SU-DHL-6 (cell line): Measurements from ENCODE around the gene BNIP2.

Source experiments
- CTCF ChIP-seq: fragments of 200-600 bp; sonication (generic); IDR thresholded peaks from one replicate; pipeline ENCODE4 v1.5.1; 2017; ENCODE audit warnings: antibody characterized with exemption, mild to moderate bottlenecking, low read length, moderate library complexity; ENCODE audit not compliant: insufficient read depth, poor library complexity, severe bottlenecking
- EZH2phosphoT487 ChIP-seq: fragments of 200-600 bp; sonication (generic), shearing (Covaris generic); conservative IDR thresholded peaks from 2 replicates; pipeline ENCODE4 v1.6.1; 2018; ENCODE audit warnings: mild to moderate bottlenecking, antibody characterized with exemption, low read length, moderate library complexity, mixed read lengths

- TF ChIP-seq CTCF, result no peak
- TF ChIP-seq EZH2phosphoT487, result no peak
Observed at GRCh38 chr15:59702351-59702750, 13.2 kb upstream of the BNIP2 start.
